ENCODE data around the gene OMP.

Gene OMP

GRCh38 chr11:77129069-77129841 is 26.6 kb downstream of the OMP start:
- in situ Hi-C loops (cut with MboI; ENCODE audit: low pct_unique_long_range_greater_than_20kb, low sequenced_read_pairs, unreplicated experiment): no loop called here
- no peak for DNase-seq (ENCODE audit: low spot score)
- no peak for TF ChIP-seq CTCF (IDR thresholded peaks at IDR 0.05; ENCODE audit: extremely low read depth, insufficient read depth, missing control alignments)

- in situ Hi-C loops (cut with MboI; ENCODE audit: low pct_unique_long_range_greater_than_20kb, low sequenced_read_pairs, unreplicated experiment): no loop called here
Observed at GRCh38 chr11:77129842-77130756, 27.5 kb downstream of the OMP start.

GRCh38 chr11:77130763-77131513 is 28.3 kb downstream of the OMP start:
- DNase-seq (ENCODE audit: low spot score): no peak
- TF ChIP-seq CTCF (IDR thresholded peaks at IDR 0.05; ENCODE audit: extremely low read depth, insufficient read depth, missing control alignments): no peak
- in situ Hi-C loops (cut with MboI; ENCODE audit: low pct_unique_long_range_greater_than_20kb, low sequenced_read_pairs, unreplicated experiment): no loop called here

More at GRCh38 chr11:77129842-77130756, 27.5 kb downstream of the OMP start:
- no peak for TF ChIP-seq CTCF (IDR thresholded peaks at IDR 0.05; ENCODE audit: extremely low read depth, insufficient read depth, missing control alignments)
- DNase-seq (ENCODE audit: low spot score): no peak

GRCh38 chr11:77131560-77131959 is 28.9 kb downstream of the OMP start:
- no peak for TF ChIP-seq CTCF (IDR thresholded peaks at IDR 0.05; ENCODE audit: extremely low read depth, insufficient read depth, missing control alignments)
- DNase-seq (ENCODE audit: low spot score): no peak
- in situ Hi-C loops (cut with MboI; ENCODE audit: low pct_unique_long_range_greater_than_20kb, low sequenced_read_pairs, unreplicated experiment): no loop called here

GRCh38 chr11:77135069-77135468 is 32.4 kb downstream of the OMP start:
- in situ Hi-C loops (cut with MboI; ENCODE audit: low pct_unique_long_range_greater_than_20kb, low sequenced_read_pairs, unreplicated experiment): no loop called here
- no peak for DNase-seq (ENCODE audit: low spot score)
- TF ChIP-seq CTCF (IDR thresholded peaks at IDR 0.05; ENCODE audit: extremely low read depth, insufficient read depth, missing control alignments): no peak

- in situ Hi-C loops (cut with MboI; ENCODE audit: low pct_unique_long_range_greater_than_20kb, low sequenced_read_pairs, unreplicated experiment): no loop called here
- DNase-seq (ENCODE audit: low spot score): no peak
- no peak for TF ChIP-seq CTCF (IDR thresholded peaks at IDR 0.05; ENCODE audit: extremely low read depth, insufficient read depth, missing control alignments)
Observed at GRCh38 chr11:77136074-77136473, 33.4 kb downstream of the OMP start.

Data from GM13977 (cell line).